OCI-LY1 (cell line): ENCODE results near the gene BSG.

ENCODE experiments used
- EZH2 ChIP-seq: fragments of 200-600 bp; sonication (generic), shearing (Covaris generic); IDR thresholded peaks from 2 replicates; pipeline ENCODE4 v1.8.0; 2017; ENCODE audit warnings: borderline replicate concordance, mixed run types, mild to moderate bottlenecking, antibody characterized with exemption, low read length, moderate library complexity, mixed read lengths
- TF ChIP-seq, protein P1 (sequence below): fragments of 200-600 bp; sonication (generic), shearing (Covaris generic); IDR thresholded peaks from 2 replicates; pipeline ENCODE4 v1.5.1; 2017; ENCODE audit warnings: mild to moderate bottlenecking, antibody characterized with exemption, low read length, moderate library complexity, mixed read lengths

DNA sequence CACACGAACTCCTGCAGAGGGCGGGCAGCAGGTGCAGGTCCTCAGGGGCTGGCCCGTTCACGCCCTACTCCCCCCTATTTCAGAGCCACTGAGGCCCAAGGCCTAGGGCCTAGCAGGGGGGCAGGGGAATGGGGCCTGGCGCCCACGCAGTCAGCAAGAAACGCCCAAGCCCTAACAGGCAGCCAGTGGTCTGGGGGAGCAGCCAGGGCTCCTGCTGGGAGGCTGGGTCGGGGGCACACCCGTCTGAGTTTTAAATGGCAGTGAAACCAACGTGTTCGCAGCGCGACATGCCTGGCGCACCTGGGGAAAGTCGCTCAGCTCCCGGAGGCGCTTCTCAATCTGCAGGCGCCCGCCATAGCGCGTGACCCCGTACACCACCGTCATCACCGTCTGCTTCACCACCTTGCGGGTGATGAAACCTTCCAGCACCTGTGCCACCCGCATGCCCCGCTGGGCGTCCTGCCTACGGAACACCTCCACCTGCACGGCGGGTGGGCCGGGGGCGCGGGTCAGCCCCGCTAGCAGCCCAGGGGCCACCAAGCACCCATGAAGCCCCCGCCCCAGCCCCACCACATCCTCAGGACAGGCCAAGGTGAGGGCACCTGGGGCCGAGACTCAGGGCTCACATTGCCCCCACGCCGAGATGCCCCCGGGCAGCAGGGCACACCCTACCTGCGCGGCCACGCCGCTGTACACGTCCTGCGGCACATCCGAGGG lies 47.0 kb downstream of the BSG start:
- no peak for TF ChIP-seq EZH2
- TF ChIP-seq, protein P1, sequence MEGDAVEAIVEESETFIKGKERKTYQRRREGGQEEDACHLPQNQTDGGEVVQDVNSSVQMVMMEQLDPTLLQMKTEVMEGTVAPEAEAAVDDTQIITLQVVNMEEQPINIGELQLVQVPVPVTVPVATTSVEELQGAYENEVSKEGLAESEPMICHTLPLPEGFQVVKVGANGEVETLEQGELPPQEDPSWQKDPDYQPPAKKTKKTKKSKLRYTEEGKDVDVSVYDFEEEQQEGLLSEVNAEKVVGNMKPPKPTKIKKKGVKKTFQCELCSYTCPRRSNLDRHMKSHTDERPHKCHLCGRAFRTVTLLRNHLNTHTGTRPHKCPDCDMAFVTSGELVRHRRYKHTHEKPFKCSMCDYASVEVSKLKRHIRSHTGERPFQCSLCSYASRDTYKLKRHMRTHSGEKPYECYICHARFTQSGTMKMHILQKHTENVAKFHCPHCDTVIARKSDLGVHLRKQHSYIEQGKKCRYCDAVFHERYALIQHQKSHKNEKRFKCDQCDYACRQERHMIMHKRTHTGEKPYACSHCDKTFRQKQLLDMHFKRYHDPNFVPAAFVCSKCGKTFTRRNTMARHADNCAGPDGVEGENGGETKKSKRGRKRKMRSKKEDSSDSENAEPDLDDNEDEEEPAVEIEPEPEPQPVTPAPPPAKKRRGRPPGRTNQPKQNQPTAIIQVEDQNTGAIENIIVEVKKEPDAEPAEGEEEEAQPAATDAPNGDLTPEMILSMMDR: no peak
